D721Med (cell line): ENCODE data around the gene CMC1.

Experiments
- DNase-seq: peaks from one replicate; pipeline ENCODE4 v3.0.0; 2011; ENCODE audit warnings: low spot score; ENCODE audit not compliant: insufficient read length
- FAIRE-seq: peaks from 2 replicates; lab custom pipeline; 2011; peaks lifted over from hg19 to GRCh38; lab: Jason Lieb, UNC
- CTCF ChIP-seq: IDR thresholded peaks from 2 replicates; pipeline ENCODE4 v1.5.1; 2012; ENCODE audit warnings: mild to moderate bottlenecking, control low read depth; ENCODE audit not compliant: insufficient read depth; ENCODE audit errors: missing control alignments

The CMC1 gene

GRCh38 chr3:28295898-28296490 lies 54.6 kb downstream of the CMC1 start:
- no peak for FAIRE-seq
- no peak for DNase-seq
- TF ChIP-seq CTCF, result no peak

- FAIRE-seq (no peak), DNase-seq (no peak)
- TF ChIP-seq CTCF, result no peak
Measured at GRCh38 chr3:28299705-28300104, 58.3 kb downstream of the CMC1 start.

- DNase-seq (no peak), FAIRE-seq (no peak)
- TF ChIP-seq CTCF, result no peak
Measured at GRCh38 chr3:28300345-28300962, 59.0 kb downstream of the CMC1 start.

GRCh38 chr3:28301688-28302087 lies 60.3 kb downstream of the CMC1 start:
- FAIRE-seq, result no peak
- TF ChIP-seq CTCF, result no peak

DNA sequence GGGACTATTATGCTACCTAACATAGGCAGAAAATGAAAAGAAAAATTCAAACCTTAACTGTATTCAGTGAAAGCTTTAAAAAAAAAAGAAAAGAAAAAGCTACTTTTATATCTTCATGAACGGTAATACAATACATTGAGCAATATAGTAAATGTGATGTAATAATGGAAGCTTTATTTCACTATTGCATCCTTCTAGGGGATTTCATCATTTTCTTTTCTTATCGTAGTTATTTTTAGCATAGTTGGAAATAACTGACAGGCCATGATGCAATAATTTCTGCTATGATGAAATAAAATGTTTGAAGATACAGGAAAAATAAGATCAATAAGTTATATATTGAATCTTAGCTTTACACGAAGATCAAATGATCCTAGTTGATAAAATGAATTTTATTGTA lies 66.8 kb downstream of the CMC1 start:
- DNase-seq (no peak), FAIRE-seq (no peak)
- TF ChIP-seq CTCF, result no peak

More at GRCh38 chr3:28301688-28302087, 60.3 kb downstream of the CMC1 start:
- no peak for DNase-seq

DNA sequence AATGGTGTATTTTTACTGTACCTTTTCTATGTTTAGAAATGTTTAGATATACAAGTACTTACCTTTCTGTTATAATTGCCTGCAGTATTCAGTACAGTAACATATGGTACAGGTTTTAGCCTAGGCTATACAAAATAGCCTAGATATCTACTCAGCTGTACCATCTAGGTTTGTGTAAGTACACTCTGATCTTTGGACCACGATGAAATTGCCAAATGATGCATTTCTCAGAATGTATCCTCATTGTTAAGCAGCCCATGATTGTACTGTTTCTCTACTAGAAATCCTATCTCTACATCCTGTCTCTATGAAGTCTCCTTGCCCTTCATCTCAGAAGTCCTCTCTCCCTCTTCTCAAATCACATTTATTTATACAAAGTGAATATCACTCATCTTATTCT lies 74.3 kb downstream of the CMC1 start:
- TF ChIP-seq CTCF, result no peak
- FAIRE-seq (no peak), DNase-seq (no peak)

DNA sequence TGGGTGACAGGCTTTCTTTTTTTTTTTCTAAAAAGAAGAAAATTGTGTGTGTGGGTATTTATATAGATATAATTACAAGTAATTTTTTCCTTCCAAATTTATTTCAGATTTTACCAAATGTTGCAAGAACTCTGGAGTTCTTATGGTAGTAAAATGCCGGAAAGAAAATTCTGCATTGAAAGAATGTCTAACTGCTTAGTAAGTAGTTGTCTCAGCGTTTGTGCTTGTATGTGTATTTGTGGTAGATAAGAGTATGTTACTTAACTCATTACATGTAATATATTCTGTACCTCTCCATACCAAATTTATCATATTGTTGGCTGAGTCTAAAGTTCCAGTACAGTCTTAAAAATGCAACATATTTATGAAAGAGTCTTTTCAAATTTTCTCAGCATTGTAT lies 74.8 kb downstream of the CMC1 start:
- FAIRE-seq (no peak), DNase-seq (no peak)
- no peak for TF ChIP-seq CTCF
